ENCODE measurements around the gene AKT1. TPM values are rescaled to one million over a fixed set of nuclear protein-coding genes. Genes with fewer than 3 reads are reported as not detected.

The AKT1 gene
- total and polyA plus RNA-seq, 2 of the 13 experiments (the other 11 are each of a cell fraction or from before 2014, with no cell fraction given): 96.2 to 116 TPM

DNA sequence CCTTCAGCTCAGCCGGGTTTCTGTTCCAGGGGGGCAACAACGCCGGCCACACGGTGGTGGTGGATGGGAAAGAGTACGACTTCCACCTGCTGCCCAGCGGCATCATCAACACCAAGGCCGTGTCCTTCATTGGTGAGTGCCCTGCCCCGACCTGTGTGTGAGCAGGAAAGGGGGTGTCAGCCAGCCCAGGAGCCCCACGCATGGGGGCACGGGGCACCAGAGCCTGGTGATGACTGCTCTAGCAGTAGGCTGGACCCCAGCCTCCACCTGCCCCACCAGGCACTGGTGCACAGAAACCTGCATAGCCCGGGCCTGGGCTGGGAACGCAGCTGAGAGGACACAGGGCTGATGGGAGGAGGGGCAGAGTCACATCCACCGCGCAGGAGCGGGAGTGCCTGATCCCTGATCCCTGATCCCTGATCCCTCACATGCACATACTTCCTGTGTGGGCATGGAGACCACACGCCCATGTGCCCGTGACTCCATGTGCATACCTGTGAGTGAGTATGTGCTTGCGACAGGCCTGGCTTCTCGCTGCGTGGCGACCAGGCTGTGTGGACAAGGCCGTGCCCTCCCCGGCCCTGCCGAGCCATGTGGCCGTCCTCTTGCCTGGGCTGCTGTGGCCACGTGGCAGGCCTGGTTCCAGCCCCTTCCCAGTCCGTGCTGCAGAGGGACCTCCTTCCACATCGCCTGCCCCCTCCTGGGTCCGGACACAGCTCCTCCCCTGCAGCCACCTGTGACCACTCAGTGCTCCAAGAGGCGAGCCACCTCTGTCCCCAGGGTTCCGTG, 60.4 kb downstream of the AKT1 start (continued):
- TF ChIP-seq ZNF281 (CRISPR knock-in tag; IDR thresholded peaks at IDR 0.05; ENCODE audit: borderline replicate concordance) (peak; percentile 68; the same call in 1 of the 2 replicates), ZNF670 (CRISPR knock-in tag; IDR thresholded peaks at IDR 0.05; ENCODE audit: borderline replicate concordance) (0 out of 2 replicates have a peak, but pooled peaks have one; percentile 54), PRDM4 (CRISPR knock-in tag; IDR thresholded peaks at IDR 0.05; ENCODE audit: borderline replicate concordance) (no peak), CSRNP1 (CRISPR knock-in tag; IDR thresholded peaks at IDR 0.05) (0 out of 2 replicates have a peak, but pooled peaks have one; percentile 87), AGO1 (IDR thresholded peaks at IDR 0.05; ENCODE audit: low read depth, low read length, poor library complexity, severe bottlenecking) (no peak), PTBP1 (IDR thresholded peaks at IDR 0.05; ENCODE audit: low read depth, low read length, poor library complexity, severe bottlenecking) (no peak), SMARCC2 (IDR thresholded peaks at IDR 0.05) (no peak), KIAA2018 (CRISPR knock-in tag; IDR thresholded peaks at IDR 0.05; ENCODE audit: borderline replicate concordance) (peak; percentile 63; the same call in 1 of the 2 replicates)
- TF ChIP-seq, protein P1, sequence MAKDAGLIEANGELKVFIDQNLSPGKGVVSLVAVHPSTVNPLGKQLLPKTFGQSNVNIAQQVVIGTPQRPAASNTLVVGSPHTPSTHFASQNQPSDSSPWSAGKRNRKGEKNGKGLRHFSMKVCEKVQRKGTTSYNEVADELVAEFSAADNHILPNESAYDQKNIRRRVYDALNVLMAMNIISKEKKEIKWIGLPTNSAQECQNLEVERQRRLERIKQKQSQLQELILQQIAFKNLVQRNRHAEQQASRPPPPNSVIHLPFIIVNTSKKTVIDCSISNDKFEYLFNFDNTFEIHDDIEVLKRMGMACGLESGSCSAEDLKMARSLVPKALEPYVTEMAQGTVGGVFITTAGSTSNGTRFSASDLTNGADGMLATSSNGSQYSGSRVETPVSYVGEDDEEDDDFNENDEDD (CRISPR knock-in tag; IDR thresholded peaks at IDR 0.05; ENCODE audit: borderline replicate concordance): peak; percentile 79
